SK-N-SH (cell line): ENCODE data around the gene EFNB1. TPM values are rescaled to one million over a fixed set of nuclear protein-coding genes. Genes with fewer than 3 reads are reported as not detected.
"Not testable (repeated sequence)": the region's sequence is repeated elsewhere in the genome, so short reads cannot be mapped to it uniquely, and the experiment has no call there.

Experiments used
- CTCF ChIA-PET: fragments of 300-600, 350-600 bp; formaldehyde crosslinking; extraction: SDS; loops from one replicate; lab custom pipeline; 2021; lab: Yijun Ruan, JAX
- POLR2A ChIA-PET: fragments of 350-600 bp; sonication (Branson Sonifier 250); formaldehyde crosslinking; extraction: SDS; loops from one replicate; lab custom pipeline; 2020; ENCODE audit warnings: antibody characterized with exemption, inconsistent platforms; lab: Yijun Ruan, JAX
- DNase-seq: peaks from one replicate; pipeline ENCODE4 v3.0.0; 2012
- H2AFZ ChIP-seq: fragments of 200-600 bp; sonication (generic); 2 replicates; pipeline ENCODE4 v1.8.1; 2016; ENCODE audit warnings: antibody characterized with exemption, mild to moderate bottlenecking, low read depth
- H3F3A ChIP-seq: fragments of 200-600 bp; sonication (generic); replicated peaks from 2 replicates; pipeline ENCODE3; 2016; ENCODE audit warnings: antibody characterized with exemption, mild to moderate bottlenecking; ENCODE audit not compliant: insufficient read depth
- H3K27ac ChIP-seq, 2 experiments: fragments of 200-500 bp in 1 of 2; fragments of 200-600 bp in 1 of 2; sonication (Bioruptor generic) in 1 of 2; sonication (generic), shearing (Covaris generic) in 1 of 2; 2 replicates each; pipeline versions ENCODE4 v1.5.1 to v1.6.1; 2014 to 2016; ENCODE audit warnings: low read depth in 2 of 2, inconsistent platforms in 1 of 2, low read length in 1 of 2, mild to moderate bottlenecking in 1 of 2, mixed read lengths in 1 of 2
- H3K27me3 ChIP-seq: fragments of 200-600 bp; sonication (generic), shearing (Covaris generic); 2 replicates; pipeline ENCODE4 v1.6.1; 2016; ENCODE audit warnings: mixed run types; ENCODE audit not compliant: insufficient read depth
- H3K36me3 ChIP-seq, 2 experiments: fragments of 200-500 bp in 1 of 2; fragments of 200-600 bp in 1 of 2; sonication (Bioruptor generic) in 1 of 2; sonication (generic) in 1 of 2; replicated peaks in 1 of 2; 2 replicates each; pipeline versions ENCODE3 to v1.5.1; 2014 to 2016; ENCODE audit warnings: low read length in 1 of 2, mild to moderate bottlenecking in 1 of 2; ENCODE audit not compliant: insufficient read depth in 2 of 2, control insufficient read depth in 1 of 2
- H3K4me1 ChIP-seq, 2 experiments: fragments of 200-500 bp in 1 of 2; fragments of 200-600 bp in 1 of 2; sonication (Bioruptor generic) in 1 of 2; sonication (generic), shearing (Covaris generic) in 1 of 2; 2 replicates each; pipeline versions ENCODE4 v1.5.1 to v1.6.1; 2014 to 2016; ENCODE audit warnings: low read depth in 1 of 2, low read length in 1 of 2, mixed run types in 1 of 2; ENCODE audit not compliant: insufficient read depth in 2 of 2, control insufficient read depth in 1 of 2
- H3K4me2 ChIP-seq: fragments of 200-600 bp; sonication (generic), shearing (Covaris generic); 2 replicates; pipeline ENCODE4 v1.6.1; 2017; ENCODE audit warnings: mixed run types
- H3K4me3 ChIP-seq, 2 experiments: fragments of 200-500 bp in 1 of 2; fragments of 200-600 bp in 1 of 2; sonication (Bioruptor generic) in 1 of 2; sonication (generic), shearing (Covaris generic) in 1 of 2; 2 replicates each; pipeline versions ENCODE4 v1.5.1 to v1.8.1; 2014 to 2016; ENCODE audit warnings: low read depth in 2 of 2, inconsistent platforms in 1 of 2, low read length in 1 of 2, mild to moderate bottlenecking in 1 of 2, mixed read lengths in 1 of 2, moderate library complexity in 1 of 2
- H3K79me2 ChIP-seq: fragments of 200-600 bp; sonication (generic); 2 replicates; pipeline ENCODE4 v1.8.1; 2017; ENCODE audit warnings: mild to moderate bottlenecking; ENCODE audit not compliant: insufficient read depth
- H3K9ac ChIP-seq: fragments of 200-600 bp; sonication (generic); 2 replicates; pipeline ENCODE4 v1.6.1; 2017; ENCODE audit warnings: mixed run types
- H3K9me2 ChIP-seq: fragments of 200-600 bp; sonication (generic); 2 replicates; pipeline ENCODE4 v1.6.1; 2017; ENCODE audit warnings: mixed run types
- H3K9me3 ChIP-seq: fragments of 200-600 bp; sonication (generic); 2 replicates; pipeline ENCODE4 v1.6.1; 2017; ENCODE audit warnings: mixed run types, mild to moderate bottlenecking, moderate library complexity
- H4K20me1 ChIP-seq: fragments of 200-600 bp; sonication (generic); 2 replicates; pipeline ENCODE4 v1.6.1; 2017; ENCODE audit warnings: mild to moderate bottlenecking, mixed run types; ENCODE audit not compliant: insufficient read depth
- CHD2 ChIP-seq: fragments of 150-350 bp; IDR thresholded peaks from 2 replicates; pipeline ENCODE4 v1.6.1; 2018; ENCODE audit warnings: low read length; ENCODE audit not compliant: partially characterized antibody
- MEF2A ChIP-seq: IDR thresholded peaks from 2 replicates; pipeline ENCODE4 v1.4.0; 2012; ENCODE audit warnings: low read depth, borderline replicate concordance
- MXI1 ChIP-seq: IDR thresholded peaks from 2 replicates; pipeline ENCODE4 v1.6.1; 2012; ENCODE audit warnings: mild to moderate bottlenecking, low read depth, low read length, improper control_type of control experiment
- POLR2AphosphoS5 ChIP-seq: IDR thresholded peaks from 2 replicates; pipeline ENCODE4 v1.6.1; 2012; ENCODE audit warnings: low read depth, low read length
- RAD21 ChIP-seq: IDR thresholded peaks from 2 replicates; pipeline ENCODE4 v1.6.1; 2012; ENCODE audit warnings: mild to moderate bottlenecking, low read length
- SMC3 ChIP-seq: IDR thresholded peaks from 2 replicates; pipeline ENCODE4 v1.6.1; 2012; ENCODE audit warnings: low read depth, low read length, improper control_type of control experiment
- TAF1 ChIP-seq: IDR thresholded peaks from 2 replicates; pipeline ENCODE4 v1.6.1; 2012; ENCODE audit warnings: low read depth, mild to moderate bottlenecking, low read length, moderate library complexity, borderline replicate concordance
- WGBS: methylation state at CpG from one replicate; pipeline ENCODE4 v1.1.6; 2017; ENCODE audit warnings: low lambda C conversion rate; 5-methylcytosine and 5-hydroxymethylcytosine counted together
- polyA plus RNA-seq, 3 experiments: library from polyadenylated mRNA; depleted of rRNA; stranded (reverse); fragments of >200 nt; gene quantifications; 2 replicates each; pipeline ENCODE4 v1.2.3, GENCODE V29; 2012
- TF ChIP-seq, protein P1 (sequence below): IDR thresholded peaks from 2 replicates; pipeline ENCODE4 v1.6.1; 2012; ENCODE audit warnings: mild to moderate bottlenecking, low read depth, low read length, moderate library complexity
- TF ChIP-seq, protein P2 (sequence below): IDR thresholded peaks from 2 replicates; pipeline ENCODE4 v1.4.0; 2012; ENCODE audit warnings: low read depth, borderline replicate concordance
- TF ChIP-seq, protein P3 (sequence below): IDR thresholded peaks from 2 replicates; pipeline ENCODE4 v1.4.0; 2012; ENCODE audit warnings: low read depth

Gene EFNB1
- 7.5 and 8.4 TPM in 2 replicates for polyA plus RNA-seq (2012; rRNA removed)
- 3.9 and 6.5 TPM in 2 replicates for polyA plus RNA-seq (2012; cell fraction: cytosol; rRNA removed)
- 3.8 and 3.9 TPM in 2 replicates for polyA plus RNA-seq (2012; cell fraction: nucleus; rRNA removed)

DNA sequence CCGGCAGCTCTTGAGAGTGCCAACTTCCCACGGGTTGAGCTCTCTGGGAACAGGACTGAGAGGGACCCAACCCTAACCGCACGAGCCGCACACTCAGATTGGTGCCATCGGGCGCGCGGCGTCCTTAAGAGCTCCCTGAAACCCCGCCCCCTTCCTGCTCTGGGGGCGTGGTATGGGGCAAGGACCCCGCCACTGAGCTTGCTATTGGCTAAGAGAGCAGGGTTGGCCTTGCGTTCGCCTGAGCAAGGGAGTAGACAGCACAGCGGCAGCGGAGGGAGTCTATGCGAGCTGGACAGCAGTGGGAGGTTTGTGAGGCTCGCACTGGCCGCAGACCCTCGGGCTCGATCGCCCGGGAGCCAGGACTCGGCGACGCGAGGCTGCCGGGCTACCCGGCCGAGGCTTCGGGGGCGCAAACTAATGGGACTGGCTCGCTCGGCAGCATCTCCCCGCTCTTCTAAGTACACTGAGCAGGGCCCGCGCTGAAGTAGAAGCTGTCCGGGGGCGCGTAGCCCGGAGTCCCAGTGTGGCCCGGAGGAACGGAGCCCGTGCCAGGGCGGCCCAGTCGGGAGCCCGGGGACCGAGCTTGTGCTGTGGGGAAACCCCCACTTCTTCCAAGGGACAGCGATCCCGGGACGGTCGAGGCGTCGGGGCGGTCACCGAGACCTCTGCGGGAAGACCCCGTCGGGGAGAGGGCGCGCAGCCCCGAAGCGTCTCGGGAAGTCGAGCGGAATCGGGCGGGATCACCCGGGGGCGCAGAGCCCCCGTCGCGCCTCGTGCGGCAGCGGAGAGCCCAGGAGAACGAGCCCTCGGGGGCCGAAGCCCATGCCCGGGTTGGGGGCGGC lies at the start of gene EFNB1:
EFNB1 (plus strand) TSS at position 282 of the 842 bp plus-strand sequence. CDS start 756 bp downstream, outside the sequence.
- TF ChIP-seq SMC3 (peak; percentile 12; the same call in 1 of the 2 replicates), TAF1 (peak; percentile 91), POLR2AphosphoS5 (peak; percentile 73), MEF2A (no peak), MXI1 (no peak), RAD21 (peak; percentile 3; the same call in 1 of the 2 replicates), CHD2 (no peak)
- TF ChIP-seq, protein P1, sequence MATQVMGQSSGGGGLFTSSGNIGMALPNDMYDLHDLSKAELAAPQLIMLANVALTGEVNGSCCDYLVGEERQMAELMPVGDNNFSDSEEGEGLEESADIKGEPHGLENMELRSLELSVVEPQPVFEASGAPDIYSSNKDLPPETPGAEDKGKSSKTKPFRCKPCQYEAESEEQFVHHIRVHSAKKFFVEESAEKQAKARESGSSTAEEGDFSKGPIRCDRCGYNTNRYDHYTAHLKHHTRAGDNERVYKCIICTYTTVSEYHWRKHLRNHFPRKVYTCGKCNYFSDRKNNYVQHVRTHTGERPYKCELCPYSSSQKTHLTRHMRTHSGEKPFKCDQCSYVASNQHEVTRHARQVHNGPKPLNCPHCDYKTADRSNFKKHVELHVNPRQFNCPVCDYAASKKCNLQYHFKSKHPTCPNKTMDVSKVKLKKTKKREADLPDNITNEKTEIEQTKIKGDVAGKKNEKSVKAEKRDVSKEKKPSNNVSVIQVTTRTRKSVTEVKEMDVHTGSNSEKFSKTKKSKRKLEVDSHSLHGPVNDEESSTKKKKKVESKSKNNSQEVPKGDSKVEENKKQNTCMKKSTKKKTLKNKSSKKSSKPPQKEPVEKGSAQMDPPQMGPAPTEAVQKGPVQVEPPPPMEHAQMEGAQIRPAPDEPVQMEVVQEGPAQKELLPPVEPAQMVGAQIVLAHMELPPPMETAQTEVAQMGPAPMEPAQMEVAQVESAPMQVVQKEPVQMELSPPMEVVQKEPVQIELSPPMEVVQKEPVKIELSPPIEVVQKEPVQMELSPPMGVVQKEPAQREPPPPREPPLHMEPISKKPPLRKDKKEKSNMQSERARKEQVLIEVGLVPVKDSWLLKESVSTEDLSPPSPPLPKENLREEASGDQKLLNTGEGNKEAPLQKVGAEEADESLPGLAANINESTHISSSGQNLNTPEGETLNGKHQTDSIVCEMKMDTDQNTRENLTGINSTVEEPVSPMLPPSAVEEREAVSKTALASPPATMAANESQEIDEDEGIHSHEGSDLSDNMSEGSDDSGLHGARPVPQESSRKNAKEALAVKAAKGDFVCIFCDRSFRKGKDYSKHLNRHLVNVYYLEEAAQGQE, result peak; percentile 71
- TF ChIP-seq, protein P2, sequence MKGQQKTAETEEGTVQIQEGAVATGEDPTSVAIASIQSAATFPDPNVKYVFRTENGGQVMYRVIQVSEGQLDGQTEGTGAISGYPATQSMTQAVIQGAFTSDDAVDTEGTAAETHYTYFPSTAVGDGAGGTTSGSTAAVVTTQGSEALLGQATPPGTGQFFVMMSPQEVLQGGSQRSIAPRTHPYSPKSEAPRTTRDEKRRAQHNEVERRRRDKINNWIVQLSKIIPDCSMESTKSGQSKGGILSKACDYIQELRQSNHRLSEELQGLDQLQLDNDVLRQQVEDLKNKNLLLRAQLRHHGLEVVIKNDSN, result no peak
- TF ChIP-seq, protein P3, sequence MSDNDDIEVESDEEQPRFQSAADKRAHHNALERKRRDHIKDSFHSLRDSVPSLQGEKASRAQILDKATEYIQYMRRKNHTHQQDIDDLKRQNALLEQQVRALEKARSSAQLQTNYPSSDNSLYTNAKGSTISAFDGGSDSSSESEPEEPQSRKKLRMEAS, result no peak
- TF ChIP-seq, all 33 proteins: peak for 5
- Histone ChIP-seq H3K4me1 (peaks cover 0 to 9% of the 10 kb centered on the region in 2 experiments; a peak in 1 of 4 replicates), H3K36me3 (no peaks in the 10 kb centered on the region), H4K20me1 (peaks cover 2% of the 10 kb centered on the region; the same call in 1 of the 2 replicates), H3K27me3 (peaks cover 15% of the 10 kb centered on the region; the same call in 1 of the 2 replicates), H3F3A (no peaks in the 10 kb centered on the region), H3K9me3 (no peaks in the 10 kb centered on the region), H3K27ac (peak within 1 kb of the TSS in 1 of 2 experiments; percentile 58; a peak in 1 of 4 replicates), H3K9ac (peak within 1 kb of the TSS; percentile 44), H3K4me2 (peak within 1 kb of the TSS; percentile 81), H3K9me2 (no peaks in the 10 kb centered on the region), H3K4me3 (peak within 1 kb of the TSS; percentile 61 to 62), H2AFZ (peak within 1 kb of the TSS; percentile 88; the same call in 1 of the 2 replicates), H3K79me2 (no peaks in the 10 kb centered on the region)
- ChIA-PET POLR2A (interaction anchor here (0.8 to 3.2 kb wide), 21 partner anchors 8 to 409 kb away, joined by 3 to 26 read pairs (median 4); partner anchors contain the start of gene PJA1), CTCF (interaction anchor here (0.6 to 6.6 kb wide), 35 partner anchors 13 to 632 kb away, joined by 3 to 95 read pairs (median 9); no protein-coding TSS in a partner anchor)
- 30% methylated on average over 10 of the region's 82 CpGs for WGBS
- DNase-seq, result peak; percentile 87

DNA sequence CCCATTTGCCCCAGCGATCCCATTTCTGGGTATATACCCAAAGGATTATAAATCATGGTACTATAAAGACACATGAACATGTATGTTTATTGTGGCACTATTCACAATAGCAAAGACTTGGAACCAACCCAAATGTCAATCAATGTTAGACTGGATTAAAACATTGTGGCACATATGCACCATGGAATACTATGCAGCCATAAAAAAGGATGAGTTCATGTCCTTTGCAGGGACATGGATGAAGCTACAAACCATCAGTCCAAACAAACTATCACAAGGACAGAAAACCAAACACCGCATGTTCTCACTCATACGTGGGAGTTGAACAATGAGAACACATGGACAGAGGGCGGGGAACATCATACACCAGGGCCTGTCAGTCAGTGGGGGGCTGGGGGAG lies 47.5 kb upstream of the EFNB1 start:
- H3K9me2 ChIP-seq, H3K4me1 ChIP-seq, H3K27ac ChIP-seq, H3K27me3 ChIP-seq, H3F3A ChIP-seq, H2AFZ ChIP-seq, H4K20me1 ChIP-seq, H3K4me3 ChIP-seq, H3K4me2 ChIP-seq, H3K79me2 ChIP-seq, H3K9ac ChIP-seq, H3K9me3 ChIP-seq, H3K36me3 ChIP-seq, POLR2A ChIA-PET, DNase-seq: not testable (repeated sequence)
- WGBS, result 52% methylated on average over 4 of the region's 4 CpGs
- CTCF ChIA-PET, result interaction anchor here (1.2 kb wide), 1 partner anchor 26 kb away, joined by 3 read pairs; no protein-coding TSS in a partner anchor
